NCI-H82 treated with DMSO at 0.1 percent for 48 hours (cell line): ENCODE data around the gene ZNF407.

Source experiments
- DNase-seq: peaks from one replicate; lab custom pipeline; 2025; ENCODE audit not compliant: unreplicated experiment; lab: John Stamatoyannopoulos, UW

Gene ZNF407

DNA sequence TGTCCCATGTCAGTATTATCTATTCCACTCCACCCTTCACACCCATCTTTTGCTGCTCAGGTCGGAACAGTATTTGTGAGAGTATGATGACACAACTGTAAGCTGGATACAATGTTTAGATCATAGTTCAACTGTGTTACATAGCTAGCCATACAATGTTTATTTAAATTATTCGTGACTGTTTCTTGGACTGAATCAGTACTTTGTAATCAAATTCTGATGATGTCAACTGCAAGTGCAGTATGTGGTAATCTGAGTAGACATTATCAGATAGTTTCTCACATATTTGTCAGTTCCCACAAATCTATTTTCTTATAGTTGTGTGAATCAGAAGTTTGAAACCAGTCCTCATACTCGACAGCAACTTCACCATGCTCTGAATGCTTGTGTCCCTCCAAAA lies 177.6 kb downstream of the ZNF407 start:
- DNase-seq, result no peak

DNA sequence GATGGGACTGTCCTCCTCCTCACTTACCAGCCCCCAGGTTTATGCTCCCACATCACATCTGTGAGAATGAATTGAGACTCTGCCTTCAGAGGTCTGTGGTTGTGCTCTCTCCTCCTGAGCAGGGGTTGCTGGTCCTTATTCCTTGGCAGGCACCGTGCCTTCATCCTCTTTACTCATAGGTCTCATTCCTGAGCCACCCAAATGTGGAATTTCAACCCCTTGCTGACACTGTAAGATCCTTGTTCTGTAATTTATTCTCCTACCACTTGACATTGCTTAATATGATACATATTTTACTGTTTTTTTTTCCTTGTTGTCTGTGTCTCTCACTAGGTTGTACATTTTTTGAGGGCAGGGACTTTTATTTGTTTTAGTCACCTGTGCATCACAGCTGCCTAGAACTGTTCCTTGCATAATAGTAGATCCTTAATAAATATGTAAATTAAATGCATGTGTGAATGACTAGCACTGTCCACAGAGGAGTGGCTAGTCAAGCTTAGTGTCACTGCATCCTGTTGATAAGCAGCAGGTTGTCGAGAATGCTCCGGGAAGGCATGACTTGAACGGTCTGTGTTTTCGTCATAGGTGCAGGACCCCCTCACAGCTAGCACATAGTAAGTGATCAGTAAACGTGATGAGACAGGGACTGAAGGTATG lies 180.6 kb downstream of the ZNF407 start:
- DNase-seq, result no peak

GRCh38 chr18:74784752-74785151 lies 187.1 kb downstream of the ZNF407 start:
- DNase-seq, result no peak

DNA sequence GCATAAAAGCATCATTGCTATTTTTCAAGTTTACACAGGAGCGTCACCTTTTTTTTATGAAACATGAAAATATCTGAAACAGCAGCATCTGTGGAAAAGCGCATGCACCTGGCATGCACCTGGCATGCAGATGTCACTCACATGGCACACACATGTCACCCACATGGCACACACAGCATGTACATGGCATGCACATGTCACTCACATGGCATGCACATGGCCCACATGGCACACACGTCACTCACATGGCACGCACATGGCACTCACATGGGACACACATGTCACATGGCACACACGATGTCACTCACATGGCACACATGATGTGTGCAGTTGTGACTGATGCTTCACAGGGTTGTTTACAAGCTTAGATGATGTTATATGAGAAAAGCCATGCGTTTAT lies 188.0 kb downstream of the ZNF407 start:
- no peak for DNase-seq

DNA sequence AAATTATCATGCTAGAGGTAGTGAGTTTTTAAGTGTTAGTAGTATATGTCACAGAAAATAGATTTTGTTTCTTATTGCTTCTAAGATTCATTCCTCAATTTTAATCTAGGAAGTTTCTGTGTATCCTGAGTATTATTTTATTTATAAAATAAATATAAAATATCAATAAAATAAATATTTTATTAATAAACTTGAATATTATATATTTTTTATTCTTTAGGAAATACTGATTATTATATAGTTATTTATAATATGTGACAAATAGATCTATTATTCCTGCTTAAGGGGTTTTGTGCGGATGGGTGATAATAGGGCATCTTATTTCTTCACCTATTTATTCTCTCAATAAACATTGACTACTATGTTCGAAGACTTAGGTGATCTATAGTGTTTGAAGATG lies 191.0 kb downstream of the ZNF407 start:
- DNase-seq, result no peak

DNA sequence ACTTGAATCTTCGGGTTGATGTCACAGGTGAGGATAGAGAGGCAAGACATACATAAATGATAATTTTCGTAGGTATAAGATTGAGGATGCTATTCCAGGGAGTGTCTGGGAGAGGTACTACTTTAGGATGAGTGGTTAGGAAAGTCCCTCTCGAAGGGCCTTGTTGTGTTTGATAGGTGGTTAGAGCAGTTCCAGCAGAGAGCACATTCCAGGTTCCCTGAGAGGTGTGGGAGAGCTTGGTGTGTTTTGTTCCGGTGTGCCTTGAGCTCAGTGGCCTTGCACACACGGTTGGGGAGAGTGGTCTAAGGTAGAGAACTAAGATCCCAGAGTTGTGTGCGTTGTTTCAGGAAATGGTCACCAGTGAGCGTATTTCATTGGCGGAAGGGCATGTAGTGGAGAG lies 191.4 kb downstream of the ZNF407 start:
- no peak for DNase-seq

DNA sequence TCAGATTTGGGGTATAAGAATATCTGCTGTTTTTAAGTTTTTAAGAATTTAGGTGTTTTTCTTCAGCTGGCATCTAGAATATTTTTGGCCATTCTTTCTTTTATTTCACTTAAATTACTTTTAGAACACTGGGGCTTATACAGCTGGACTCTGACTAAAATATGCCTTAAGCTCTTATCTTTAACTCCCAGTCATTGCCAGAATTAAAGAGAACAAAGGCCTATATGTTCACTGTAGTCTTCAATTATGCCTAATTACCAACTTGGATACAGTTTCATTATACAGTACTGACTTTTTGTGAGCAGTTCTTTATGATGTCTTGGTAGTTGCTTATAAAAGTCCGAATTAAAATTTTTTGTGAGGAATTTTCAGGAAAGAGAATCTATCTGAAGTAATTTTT lies 192.8 kb downstream of the ZNF407 start:
- no peak for DNase-seq

- DNase-seq, result no peak
Observed at GRCh38 chr18:74791501-74792194, 194.0 kb downstream of the ZNF407 start.

DNA sequence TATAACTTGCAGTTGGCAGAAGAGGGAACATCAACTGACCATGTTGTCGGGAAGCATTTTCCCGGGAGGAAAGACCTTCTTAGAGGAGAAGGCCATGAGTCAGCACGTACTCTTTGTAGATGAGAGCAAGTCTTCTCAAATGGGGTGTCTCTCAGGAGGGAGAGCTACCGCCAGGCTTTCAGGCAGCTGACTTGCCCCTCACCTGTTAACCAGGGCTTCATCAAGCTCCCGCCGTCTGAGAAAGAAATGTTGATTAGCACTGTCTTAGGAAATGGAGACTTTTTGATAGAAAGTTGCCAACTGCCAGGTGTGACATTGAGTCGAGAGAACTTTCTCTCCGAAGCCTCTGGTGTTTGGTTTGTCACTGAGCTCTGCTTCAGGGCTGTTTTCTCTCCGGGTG lies 196.1 kb downstream of the ZNF407 start:
- no peak for DNase-seq

- DNase-seq, result no peak
Observed at GRCh38 chr18:74795751-74796150, 198.1 kb downstream of the ZNF407 start.

- no peak for DNase-seq
Observed at GRCh38 chr18:74796211-74796610, 198.5 kb downstream of the ZNF407 start.

DNA sequence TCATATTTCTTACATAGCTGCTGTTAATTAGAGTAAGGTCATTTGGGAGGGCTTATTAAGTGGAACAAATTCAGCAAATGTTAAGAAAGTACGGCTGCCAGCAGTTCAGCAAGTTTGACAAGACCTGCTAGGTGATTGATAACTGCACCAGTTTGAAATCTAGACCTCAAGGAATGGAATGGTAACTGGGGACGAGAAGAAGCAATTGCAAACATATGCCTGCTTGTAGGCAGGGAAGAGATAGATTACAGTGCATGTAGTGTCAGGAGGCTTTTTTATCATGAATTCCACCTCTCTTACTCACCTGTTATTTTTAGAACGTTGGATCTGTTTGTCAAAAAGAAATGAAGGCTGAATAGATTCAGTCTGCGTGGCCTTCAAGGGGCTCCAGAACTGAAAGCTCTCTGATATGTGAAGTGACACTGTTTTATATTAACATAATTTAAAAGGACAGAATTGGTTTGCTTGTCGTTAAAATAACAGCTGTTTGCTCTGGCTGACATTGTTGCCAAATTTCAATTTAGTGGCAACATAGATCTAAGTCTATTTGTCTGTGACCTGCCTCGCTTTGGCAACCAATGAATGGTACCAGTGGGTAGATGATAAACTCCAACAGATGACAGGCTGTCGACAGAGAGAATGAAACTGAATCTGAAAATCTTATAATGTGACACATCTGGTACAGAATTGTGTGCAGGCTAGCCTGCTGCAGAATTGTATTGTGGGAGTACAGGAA lies 199.3 kb downstream of the ZNF407 start:
- no peak for DNase-seq

DNA sequence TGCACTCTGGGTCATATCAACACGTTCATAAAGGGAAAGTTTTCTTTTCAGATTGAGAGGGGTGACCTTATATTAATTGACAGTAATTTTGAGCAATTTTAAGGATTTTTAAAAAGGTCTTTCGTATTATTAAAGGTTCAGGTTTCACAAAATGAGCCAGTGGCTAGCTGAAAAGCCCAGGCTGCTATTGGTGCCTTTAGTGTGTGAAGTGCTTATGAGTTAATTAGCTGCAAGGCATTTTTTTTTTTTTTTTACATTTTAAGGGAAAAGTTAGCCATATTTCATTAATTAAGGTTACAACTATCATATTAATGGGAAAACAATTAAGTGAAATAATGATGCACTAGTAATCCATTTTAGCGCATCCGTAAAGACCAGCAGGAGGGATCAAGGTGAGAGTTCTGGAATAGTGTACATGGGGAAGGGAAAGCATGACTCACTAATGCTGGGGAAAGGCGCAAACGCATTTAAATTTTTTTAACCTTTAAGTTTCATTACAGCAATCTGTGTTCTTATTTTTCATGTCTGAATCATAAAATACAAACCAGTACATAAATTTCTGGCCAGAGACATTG lies 200.0 kb downstream of the ZNF407 start:
- no peak for DNase-seq

- no peak for DNase-seq
Observed at GRCh38 chr18:74799542-74799941, 201.9 kb downstream of the ZNF407 start.

DNA sequence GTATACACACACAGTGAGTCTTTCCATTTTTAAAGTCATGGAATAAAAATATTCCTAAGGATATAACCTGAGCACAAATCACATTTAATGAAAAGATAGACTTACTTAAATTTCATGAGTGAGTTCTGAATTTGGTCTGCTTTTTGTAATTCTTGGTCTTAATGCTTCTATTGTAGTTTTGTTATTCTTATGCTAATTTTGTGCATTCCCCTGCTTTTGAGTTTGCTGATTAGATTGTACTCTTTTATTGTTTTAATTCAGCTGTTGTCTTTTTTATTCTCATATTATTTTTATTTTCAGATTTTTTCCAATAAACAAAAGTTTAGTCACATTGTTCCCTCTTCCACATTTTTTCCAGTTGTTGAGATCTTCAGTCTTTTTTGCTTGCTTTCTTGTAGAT lies 202.4 kb downstream of the ZNF407 start:
- DNase-seq, result no peak

GRCh38 chr18:74803117-74803516 lies 205.4 kb downstream of the ZNF407 start:
- DNase-seq, result no peak

DNA sequence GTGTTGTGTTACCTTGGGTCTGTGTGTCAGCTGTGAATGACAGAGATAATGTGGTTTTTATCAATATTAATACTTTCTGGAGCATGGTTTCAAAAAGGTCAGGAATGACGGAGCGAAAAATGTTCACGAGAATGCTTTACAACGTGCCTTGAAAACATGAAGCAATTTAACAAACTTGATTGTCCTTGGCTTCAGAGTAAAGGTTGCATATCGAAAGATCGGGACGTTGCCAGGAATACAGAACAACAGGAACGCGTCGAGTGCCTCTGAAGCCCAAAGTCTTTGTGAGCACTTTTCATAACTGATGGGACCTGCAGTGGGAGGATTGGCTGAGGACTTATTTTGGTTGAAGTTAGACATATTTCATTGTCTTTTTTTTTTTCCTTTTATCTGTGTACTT lies 206.1 kb downstream of the ZNF407 start:
- no peak for DNase-seq

- DNase-seq, result no peak
Observed at GRCh38 chr18:74804677-74805076, 207.0 kb downstream of the ZNF407 start.

GRCh38 chr18:74806073-74806472 lies 208.4 kb downstream of the ZNF407 start:
- DNase-seq, result no peak

DNA sequence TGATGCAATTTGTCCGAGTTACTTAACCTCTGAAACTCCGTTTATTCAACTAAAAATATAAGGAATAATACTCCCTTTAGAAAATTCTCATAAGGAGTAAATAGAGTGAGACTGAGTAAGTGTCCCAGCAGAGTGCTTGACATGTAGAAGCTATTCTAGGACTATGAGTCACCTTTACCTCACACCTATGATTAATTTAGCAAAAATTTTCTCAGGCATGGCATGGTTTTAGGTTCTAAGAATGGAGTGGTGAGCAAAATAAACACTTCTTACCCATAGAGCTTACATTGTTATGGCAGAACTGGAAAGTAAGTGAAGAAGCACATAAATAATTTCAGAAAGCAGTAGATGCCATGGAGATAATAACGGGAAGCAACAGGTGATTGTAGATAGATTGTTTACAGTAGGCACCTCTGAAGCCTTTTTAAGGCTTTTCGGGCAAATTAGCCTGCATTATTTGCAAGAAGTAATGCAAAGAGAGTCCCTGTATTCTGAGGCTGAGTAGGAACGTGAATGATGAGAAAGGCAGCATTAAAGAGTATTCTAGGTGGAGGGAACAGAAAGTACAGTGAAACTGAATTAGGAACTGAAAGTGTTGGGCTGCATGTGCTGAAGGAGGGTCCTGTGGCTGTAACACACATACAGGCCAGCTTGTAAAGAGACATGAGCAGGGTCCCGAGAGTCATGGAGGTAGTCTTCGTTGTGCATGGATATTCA lies 209.2 kb downstream of the ZNF407 start:
- no peak for DNase-seq

- no peak for DNase-seq
Observed at GRCh38 chr18:74817576-74817975, 219.9 kb downstream of the ZNF407 start.
